Measurements from ENCODE around the gene EPHA8.

- no peak for TF ChIP-seq CTCF (conservative IDR thresholded peaks at IDR 0.05)
- no peak for TF ChIP-seq EZH2 (IDR thresholded peaks at IDR 0.05; ENCODE audit: low read depth)
Measured at GRCh38 chr1:22628698-22629444, 65.6 kb downstream of the EPHA8 start.
